Adrenal gland (tissue), 5 donors: ENCODE measurements around the gene WDR59.
"Not testable (repeated sequence)": the region's sequence is repeated elsewhere in the genome, so short reads cannot be mapped to it uniquely, and the experiment has no call there.

Experiments used
- CTCF ChIP-seq, 6 experiments: fragments of 450-650 bp in 4 of 6; fragments of 200-600 bp in 2 of 6; sonication (generic) in 1 of 6; IDR thresholded peaks; 1 replicate in 5 of 6; 2 replicates in 1 of 6; pipeline versions ENCODE4 v1.5.1 to v1.8.0; 2016 to 2021; ENCODE audit warnings: antibody characterized with exemption in 6 of 6, mild to moderate bottlenecking in 2 of 6, moderate library complexity in 1 of 6
- POLR2A ChIP-seq, 2 donors: fragments of 450-650 bp; IDR thresholded peaks; one replicate each; pipeline ENCODE4 v1.6.1; 2017; ENCODE audit warnings: antibody characterized with exemption in 2 of 2, mild to moderate bottlenecking in 2 of 2, moderate library complexity in 1 of 2
- donor health status: DM: no; HTN: no; CAD: no.

GRCh38 chr16:74989864-74990263 lies 4.9 kb upstream of the WDR59 start:
- TF ChIP-seq CTCF, POLR2A (IDR thresholded peaks at IDR 0.05): not testable (repeated sequence)
